ENCODE data around the gene FAR2.

GRCh38 chr12:29376118-29376517 lies 227.0 kb downstream of the FAR2 start:
- TF ChIP-seq, protein P1, sequence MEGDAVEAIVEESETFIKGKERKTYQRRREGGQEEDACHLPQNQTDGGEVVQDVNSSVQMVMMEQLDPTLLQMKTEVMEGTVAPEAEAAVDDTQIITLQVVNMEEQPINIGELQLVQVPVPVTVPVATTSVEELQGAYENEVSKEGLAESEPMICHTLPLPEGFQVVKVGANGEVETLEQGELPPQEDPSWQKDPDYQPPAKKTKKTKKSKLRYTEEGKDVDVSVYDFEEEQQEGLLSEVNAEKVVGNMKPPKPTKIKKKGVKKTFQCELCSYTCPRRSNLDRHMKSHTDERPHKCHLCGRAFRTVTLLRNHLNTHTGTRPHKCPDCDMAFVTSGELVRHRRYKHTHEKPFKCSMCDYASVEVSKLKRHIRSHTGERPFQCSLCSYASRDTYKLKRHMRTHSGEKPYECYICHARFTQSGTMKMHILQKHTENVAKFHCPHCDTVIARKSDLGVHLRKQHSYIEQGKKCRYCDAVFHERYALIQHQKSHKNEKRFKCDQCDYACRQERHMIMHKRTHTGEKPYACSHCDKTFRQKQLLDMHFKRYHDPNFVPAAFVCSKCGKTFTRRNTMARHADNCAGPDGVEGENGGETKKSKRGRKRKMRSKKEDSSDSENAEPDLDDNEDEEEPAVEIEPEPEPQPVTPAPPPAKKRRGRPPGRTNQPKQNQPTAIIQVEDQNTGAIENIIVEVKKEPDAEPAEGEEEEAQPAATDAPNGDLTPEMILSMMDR (IDR thresholded peaks at IDR 0.05; ENCODE audit: insufficient read depth, low read length, poor library complexity, severe bottlenecking) = no peak
- no peak for TF ChIP-seq EZH2phosphoT487 (conservative IDR thresholded peaks at IDR 0.05; ENCODE audit: low read length)

All from SU-DHL-6 (cell line).